Esophagus squamous epithelium (tissue), 4 donors: Measurements from ENCODE around the gene NT5DC4.
A peak's percentile ranks its signal among the peaks of the same experiment; 100 is the strongest.

ENCODE experiments used
- POLR2A ChIP-seq, 4 donors: fragments of 450-650 bp; IDR thresholded peaks; one replicate each; pipeline ENCODE4 v1.6.1; 2017; ENCODE audit warnings: antibody characterized with exemption in 4 of 4, mild to moderate bottlenecking in 4 of 4, moderate library complexity in 3 of 4
- TF ChIP-seq, protein P1 (sequence below), 6 experiments: fragments of 450-650 bp in 4 of 6; fragments of 200-600 bp in 2 of 6; sonication (generic) in 2 of 6; IDR thresholded peaks; one replicate each; pipeline ENCODE4 v1.5.1; 2016 to 2019; ENCODE audit warnings: antibody characterized with exemption in 6 of 6, mild to moderate bottlenecking in 4 of 6, moderate library complexity in 4 of 6

DNA sequence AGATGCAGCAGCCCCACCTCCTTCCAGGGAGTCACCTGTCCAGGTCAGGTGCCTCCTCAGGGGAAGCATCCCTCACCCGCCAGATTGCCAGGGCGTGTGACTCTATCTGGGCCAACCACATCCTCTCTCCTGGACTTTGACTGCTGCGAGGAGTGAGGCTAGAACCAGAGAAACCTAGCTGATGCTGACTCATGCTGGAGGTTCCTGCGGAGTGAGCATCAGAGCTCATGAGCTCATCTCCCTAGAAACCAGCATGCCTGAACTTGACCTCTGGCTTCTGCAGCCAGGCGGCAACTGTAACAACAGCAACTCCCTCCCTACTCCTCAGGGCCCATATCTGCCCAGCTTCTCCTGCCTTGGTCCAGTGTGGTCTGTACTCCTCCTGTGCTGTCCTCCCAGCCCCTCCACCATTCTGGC is 28.3 kb upstream of the NT5DC4 start:
- no peak for TF ChIP-seq POLR2A (IDR thresholded peaks at IDR 0.05)
- TF ChIP-seq, protein P1, sequence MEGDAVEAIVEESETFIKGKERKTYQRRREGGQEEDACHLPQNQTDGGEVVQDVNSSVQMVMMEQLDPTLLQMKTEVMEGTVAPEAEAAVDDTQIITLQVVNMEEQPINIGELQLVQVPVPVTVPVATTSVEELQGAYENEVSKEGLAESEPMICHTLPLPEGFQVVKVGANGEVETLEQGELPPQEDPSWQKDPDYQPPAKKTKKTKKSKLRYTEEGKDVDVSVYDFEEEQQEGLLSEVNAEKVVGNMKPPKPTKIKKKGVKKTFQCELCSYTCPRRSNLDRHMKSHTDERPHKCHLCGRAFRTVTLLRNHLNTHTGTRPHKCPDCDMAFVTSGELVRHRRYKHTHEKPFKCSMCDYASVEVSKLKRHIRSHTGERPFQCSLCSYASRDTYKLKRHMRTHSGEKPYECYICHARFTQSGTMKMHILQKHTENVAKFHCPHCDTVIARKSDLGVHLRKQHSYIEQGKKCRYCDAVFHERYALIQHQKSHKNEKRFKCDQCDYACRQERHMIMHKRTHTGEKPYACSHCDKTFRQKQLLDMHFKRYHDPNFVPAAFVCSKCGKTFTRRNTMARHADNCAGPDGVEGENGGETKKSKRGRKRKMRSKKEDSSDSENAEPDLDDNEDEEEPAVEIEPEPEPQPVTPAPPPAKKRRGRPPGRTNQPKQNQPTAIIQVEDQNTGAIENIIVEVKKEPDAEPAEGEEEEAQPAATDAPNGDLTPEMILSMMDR (IDR thresholded peaks at IDR 0.05): peak in 2 of 6 experiments; percentile 18 to 44
